ENCODE data around the gene TACR3. TPM values are rescaled to one million over a fixed set of nuclear protein-coding genes. Genes with fewer than 3 reads are reported as not detected.

The TACR3 gene
- total RNA-seq, 1 donor from 2014 or later: not detected

GRCh38 chr4:103664436-103665075 is 55.2 kb downstream of the TACR3 start:
- Histone ChIP-seq H3K27ac (replicated peaks) (no peak overlapping the region), H3K27me3 (ENCODE audit: low read depth) (no peaks in the 10 kb centered on the region), H3K4me3 (no peak overlapping the region), H3K36me3 (no peaks in the 10 kb centered on the region), H3K4me1 (no peaks in the 10 kb centered on the region), H3K9me3 (replicated peaks) (peaks cover 5% of the 10 kb centered on the region)
- TF ChIP-seq, protein P1, sequence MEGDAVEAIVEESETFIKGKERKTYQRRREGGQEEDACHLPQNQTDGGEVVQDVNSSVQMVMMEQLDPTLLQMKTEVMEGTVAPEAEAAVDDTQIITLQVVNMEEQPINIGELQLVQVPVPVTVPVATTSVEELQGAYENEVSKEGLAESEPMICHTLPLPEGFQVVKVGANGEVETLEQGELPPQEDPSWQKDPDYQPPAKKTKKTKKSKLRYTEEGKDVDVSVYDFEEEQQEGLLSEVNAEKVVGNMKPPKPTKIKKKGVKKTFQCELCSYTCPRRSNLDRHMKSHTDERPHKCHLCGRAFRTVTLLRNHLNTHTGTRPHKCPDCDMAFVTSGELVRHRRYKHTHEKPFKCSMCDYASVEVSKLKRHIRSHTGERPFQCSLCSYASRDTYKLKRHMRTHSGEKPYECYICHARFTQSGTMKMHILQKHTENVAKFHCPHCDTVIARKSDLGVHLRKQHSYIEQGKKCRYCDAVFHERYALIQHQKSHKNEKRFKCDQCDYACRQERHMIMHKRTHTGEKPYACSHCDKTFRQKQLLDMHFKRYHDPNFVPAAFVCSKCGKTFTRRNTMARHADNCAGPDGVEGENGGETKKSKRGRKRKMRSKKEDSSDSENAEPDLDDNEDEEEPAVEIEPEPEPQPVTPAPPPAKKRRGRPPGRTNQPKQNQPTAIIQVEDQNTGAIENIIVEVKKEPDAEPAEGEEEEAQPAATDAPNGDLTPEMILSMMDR (IDR thresholded peaks at IDR 0.05; ENCODE audit: borderline replicate concordance): no peak
- intact Hi-C loops (cut with micrococcal nuclease): no loop called here
- DNase-seq: no peak

- Histone ChIP-seq H3K4me1 (no peaks in the 10 kb centered on the region), H3K9me3 (replicated peaks) (no peaks in the 10 kb centered on the region), H3K27me3 (ENCODE audit: low read depth) (no peaks in the 10 kb centered on the region), H3K4me3 (no peak overlapping the region), H3K27ac (replicated peaks) (no peak overlapping the region), H3K36me3 (no peaks in the 10 kb centered on the region)
- intact Hi-C loops (cut with micrococcal nuclease): no loop called here
- TF ChIP-seq, protein P1 (IDR thresholded peaks at IDR 0.05; ENCODE audit: borderline replicate concordance): no peak
- no peak for DNase-seq
These were observed 71.2 kb downstream of the TACR3 start for GRCh38 chr4:103648541-103648940.

- Histone ChIP-seq H3K4me1 (no peaks in the 10 kb centered on the region), H3K36me3 (no peaks in the 10 kb centered on the region), H3K27ac (replicated peaks) (no peak overlapping the region), H3K27me3 (ENCODE audit: low read depth) (no peaks in the 10 kb centered on the region), H3K4me3 (no peak overlapping the region), H3K9me3 (replicated peaks) (peaks cover 11% of the 10 kb centered on the region)
- intact Hi-C loops (cut with micrococcal nuclease): no loop called here
- no peak for DNase-seq
- TF ChIP-seq, protein P1 (IDR thresholded peaks at IDR 0.05; ENCODE audit: borderline replicate concordance): no peak
These were observed 73.8 kb downstream of the TACR3 start for GRCh38 chr4:103645991-103646390.

DNA sequence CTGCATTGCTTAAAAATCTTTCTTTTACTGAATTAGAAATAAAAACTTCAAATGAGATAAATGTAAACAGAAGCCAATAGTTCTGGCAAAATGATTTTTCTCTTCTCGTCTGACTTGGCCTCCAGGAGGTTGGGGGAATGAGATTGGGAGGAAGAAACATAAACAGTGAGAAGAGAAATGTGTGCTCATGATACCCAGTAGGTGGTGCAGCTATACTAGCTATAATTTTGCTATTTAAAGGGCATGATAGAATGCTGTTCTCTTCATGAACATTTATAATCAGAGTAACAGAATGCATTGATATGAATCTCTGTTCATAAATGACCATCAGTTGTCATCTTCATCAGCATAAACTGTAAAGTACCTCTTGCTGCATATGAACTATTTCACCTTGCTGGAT is 85.5 kb downstream of the TACR3 start:
- no peak overlapping the region for H3K27ac ChIP-seq (replicated peaks)
- intact Hi-C loops (cut with micrococcal nuclease): no loop called here
- no peaks in the 10 kb centered on the region for H3K27me3 ChIP-seq (ENCODE audit: low read depth)
- no peaks in the 10 kb centered on the region for H3K4me1 ChIP-seq
- no peak for DNase-seq
- H3K4me3 ChIP-seq: no peak overlapping the region
- TF ChIP-seq, protein P1 (IDR thresholded peaks at IDR 0.05; ENCODE audit: borderline replicate concordance): no peak
- H3K9me3 ChIP-seq (replicated peaks): peaks cover 30% of the 10 kb centered on the region
- no peaks in the 10 kb centered on the region for H3K36me3 ChIP-seq

- intact Hi-C loops (cut with micrococcal nuclease): no loop called here
- no peak overlapping the region for H3K27ac ChIP-seq (replicated peaks)
- no peak for DNase-seq
- no peak overlapping the region for H3K4me3 ChIP-seq
- no peaks in the 10 kb centered on the region for H3K4me1 ChIP-seq
- no peaks in the 10 kb centered on the region for H3K36me3 ChIP-seq
- H3K9me3 ChIP-seq (replicated peaks): peaks cover 18% of the 10 kb centered on the region
- H3K27me3 ChIP-seq (ENCODE audit: low read depth): no peaks in the 10 kb centered on the region
- TF ChIP-seq, protein P1 (IDR thresholded peaks at IDR 0.05; ENCODE audit: borderline replicate concordance): no peak
These were observed 93.5 kb downstream of the TACR3 start for GRCh38 chr4:103626296-103626695.

Measured in left ventricle myocardium inferior (tissue), 1 donor.